GM23338 (cell line): Measurements from ENCODE around the gene XYLB.

ENCODE experiments used
- CTCF ChIP-seq, 2 experiments: fragments of 200-600 bp in 1 of 2; sonication (generic) in 1 of 2; conservative IDR thresholded peaks; 2 replicates each; pipeline versions ENCODE4 v1.5.1 to v1.6.1; 2016 to 2017; ENCODE audit warnings: antibody characterized with exemption in 2 of 2, low read depth in 2 of 2, mild to moderate bottlenecking in 2 of 2, moderate library complexity in 1 of 2
- EZH2phosphoT487 ChIP-seq: fragments of 200-600 bp; sonication (generic); IDR thresholded peaks from one replicate; pipeline ENCODE4 v1.8.1; 2018; ENCODE audit warnings: antibody characterized with exemption; ENCODE audit not compliant: unreplicated experiment
- JUNB ChIP-seq: IDR thresholded peaks from one replicate; pipeline ENCODE4 v1.6.1; 2016; ENCODE audit warnings: antibody characterized with exemption; ENCODE audit not compliant: unreplicated experiment
- POLR2AphosphoS5 ChIP-seq: IDR thresholded peaks from 2 replicates; pipeline ENCODE4 v1.6.1; 2016; ENCODE audit warnings: antibody characterized with exemption, low read depth

- no peak for TF ChIP-seq CTCF (conservative IDR thresholded peaks at IDR 0.05; ENCODE audit: low read depth in 2 of 2)
- TF ChIP-seq POLR2AphosphoS5: no peak
- TF ChIP-seq EZH2phosphoT487: no peak
- no peak for TF ChIP-seq JUNB
Observed at GRCh38 chr3:38359038-38359437, 12.5 kb downstream of the XYLB start.
